SKM-1 (cell line): Measurements from ENCODE around the gene TMEM132D.
"Not testable (repeated sequence)": the region's sequence is repeated elsewhere in the genome, so short reads cannot be mapped to it uniquely, and the experiment has no call there.

Source experiments
- DNase-seq: peaks from one replicate; lab custom pipeline; 2025; ENCODE audit not compliant: unreplicated experiment; lab: John Stamatoyannopoulos, UW

Gene TMEM132D

DNA sequence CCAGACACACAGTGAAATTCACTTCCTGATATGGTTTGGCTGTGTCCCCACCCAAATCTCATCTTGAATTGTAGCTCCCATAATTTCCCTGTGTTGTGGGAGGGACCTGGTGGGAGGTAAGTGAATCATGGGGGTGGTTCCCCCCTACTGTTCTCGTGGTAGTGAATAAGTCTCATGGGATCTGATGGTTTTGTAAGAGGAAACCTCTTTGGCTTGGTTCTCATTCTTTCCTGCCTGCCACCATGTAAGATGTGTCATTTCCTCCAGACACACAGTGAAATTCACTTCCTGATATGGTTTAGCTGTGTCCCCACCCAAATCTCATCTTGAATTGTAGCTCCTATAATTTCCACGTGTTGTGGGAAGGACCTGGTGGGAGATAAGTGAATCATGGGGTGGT lies 354.8 kb downstream of the TMEM132D start:
- not testable (repeated sequence) for DNase-seq

DNA sequence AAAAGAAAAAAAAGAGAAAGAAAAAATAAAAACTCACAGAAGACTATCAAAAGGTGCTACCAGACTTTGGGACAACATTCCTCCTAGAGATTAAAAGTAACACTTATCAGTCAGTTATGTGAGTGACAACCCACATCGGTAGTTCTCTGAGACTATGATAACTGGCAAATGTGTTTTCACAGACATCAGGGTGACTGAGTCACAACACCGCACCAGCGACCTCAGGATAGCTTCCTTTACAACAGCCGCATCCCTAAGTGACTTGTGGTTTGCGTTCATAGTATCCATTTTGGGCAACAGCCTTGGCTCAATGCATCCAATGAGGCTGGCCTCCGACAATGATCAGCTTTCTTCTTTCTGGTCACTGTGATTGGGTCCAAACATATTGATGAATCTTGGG lies 359.1 kb downstream of the TMEM132D start:
- no peak for DNase-seq

DNA sequence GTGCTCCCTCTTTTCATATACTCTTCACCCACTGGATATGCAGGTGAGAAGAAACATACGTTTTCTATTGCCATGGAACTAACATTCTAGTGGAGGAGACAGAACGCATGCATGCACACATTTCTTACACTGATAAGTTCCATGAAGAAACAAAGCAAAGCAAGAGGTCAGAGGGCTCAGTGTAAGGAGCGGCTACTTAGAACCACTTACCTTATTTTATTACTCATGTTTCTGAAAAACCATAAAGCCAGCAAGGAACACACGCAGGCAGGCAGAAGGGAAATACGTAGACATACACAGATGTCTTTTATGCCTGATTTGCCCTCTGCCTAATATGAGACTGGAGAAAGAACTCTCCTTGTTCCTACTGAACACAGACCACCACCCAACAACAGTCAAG lies 362.9 kb downstream of the TMEM132D start:
- DNase-seq: no peak

DNA sequence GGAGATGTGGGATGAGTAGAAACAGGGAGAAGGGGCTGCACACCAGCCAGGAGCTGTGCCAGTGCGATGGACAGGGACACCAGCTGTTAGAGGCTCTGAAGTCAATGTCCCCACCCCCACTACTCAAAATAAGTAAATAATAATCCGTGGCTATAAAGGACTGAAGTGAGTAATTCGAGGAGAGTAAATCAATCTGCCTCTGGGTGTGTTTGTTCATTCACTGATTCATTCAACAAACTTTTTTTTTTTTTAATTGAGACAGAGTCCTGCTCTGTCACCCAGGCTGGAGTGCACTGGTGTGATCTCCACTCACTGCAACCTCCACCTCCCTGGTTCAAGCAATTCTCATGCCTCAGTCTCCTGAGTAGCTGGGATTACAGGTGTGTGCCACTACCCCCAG lies 363.6 kb downstream of the TMEM132D start:
- no peak for DNase-seq

DNA sequence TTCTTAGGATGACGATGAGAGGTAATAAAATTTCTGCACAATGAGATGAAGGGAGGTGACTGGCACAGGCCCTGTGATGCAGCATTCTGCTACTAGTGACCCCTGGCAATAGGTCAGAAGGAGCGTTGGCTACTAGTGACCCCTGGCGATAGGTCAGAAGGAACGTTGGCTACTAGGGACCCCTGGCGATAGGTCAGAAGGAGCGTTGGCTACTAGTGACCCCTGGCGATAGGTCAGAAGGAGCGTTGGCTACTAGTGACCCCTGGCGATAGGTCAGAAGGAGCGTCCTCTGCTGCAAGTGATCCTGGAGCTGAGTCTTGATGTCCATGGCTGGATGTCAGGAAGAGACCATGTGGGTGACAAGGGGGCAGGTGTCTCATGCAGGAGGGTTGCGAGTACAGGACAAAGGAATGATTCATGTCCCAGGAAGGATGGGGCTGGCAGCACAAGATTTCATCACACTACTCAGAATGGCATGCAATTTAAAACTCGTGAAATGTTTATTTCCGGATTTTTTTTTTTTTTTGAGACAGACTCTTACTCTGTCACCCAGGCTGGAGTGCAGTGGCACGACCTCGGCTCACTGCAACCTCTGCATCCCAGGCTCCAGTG lies 365.0 kb downstream of the TMEM132D start:
- DNase-seq: not testable (repeated sequence)

DNA sequence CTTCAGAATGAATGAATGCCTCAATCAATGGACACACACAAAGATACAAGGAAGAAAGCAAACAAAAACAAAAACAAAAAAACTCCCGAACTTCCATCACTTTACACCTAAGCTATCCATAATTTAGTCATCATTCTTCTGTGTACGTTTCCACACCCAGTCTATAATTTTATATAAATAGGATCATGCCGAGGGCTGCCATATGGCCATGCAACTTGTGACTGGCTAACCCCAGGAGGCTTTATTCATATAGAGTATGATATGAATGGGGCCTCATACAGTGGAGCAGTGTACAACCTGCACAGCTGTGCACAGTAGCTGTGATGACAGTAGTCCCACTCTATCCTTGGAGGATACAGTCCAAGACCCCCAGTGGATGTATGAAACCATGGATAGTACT lies 365.7 kb downstream of the TMEM132D start:
- DNase-seq: no peak

DNA sequence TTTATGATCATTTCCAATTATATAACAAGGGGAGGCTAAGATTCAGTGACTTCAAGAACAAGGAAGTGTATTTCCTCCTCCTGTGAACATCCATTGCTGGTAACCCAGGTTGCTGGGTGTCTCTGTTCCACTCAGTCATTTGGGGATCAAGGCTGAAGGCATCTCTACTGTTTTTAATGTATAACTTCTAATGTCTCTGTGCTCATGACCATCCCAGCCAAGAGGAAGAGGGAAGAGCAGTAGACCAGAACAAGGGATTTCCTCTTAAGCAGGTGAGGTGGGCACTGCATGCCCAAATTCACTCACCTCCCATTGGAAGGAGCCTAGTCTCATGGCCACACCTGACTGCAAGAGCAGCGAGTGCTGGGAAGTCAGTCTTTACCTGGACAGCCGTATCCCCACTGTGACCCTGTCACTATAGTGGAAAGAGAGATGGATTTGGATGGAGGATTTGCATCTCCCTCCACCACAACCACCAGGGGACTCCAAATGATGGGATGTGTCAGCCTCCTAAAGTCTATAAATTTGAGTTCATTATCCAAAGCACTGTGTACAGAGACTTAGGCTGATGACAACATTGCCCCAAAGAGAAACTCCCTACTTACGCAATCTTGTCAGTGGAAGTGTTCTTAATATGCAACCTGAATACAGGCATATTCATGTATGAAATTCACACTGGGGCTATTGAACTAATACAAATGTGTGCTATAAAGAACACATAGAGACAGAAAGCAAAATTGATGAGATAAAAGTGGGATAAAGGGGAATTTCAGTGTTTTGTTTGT lies 368.7 kb downstream of the TMEM132D start:
- no peak for DNase-seq

DNA sequence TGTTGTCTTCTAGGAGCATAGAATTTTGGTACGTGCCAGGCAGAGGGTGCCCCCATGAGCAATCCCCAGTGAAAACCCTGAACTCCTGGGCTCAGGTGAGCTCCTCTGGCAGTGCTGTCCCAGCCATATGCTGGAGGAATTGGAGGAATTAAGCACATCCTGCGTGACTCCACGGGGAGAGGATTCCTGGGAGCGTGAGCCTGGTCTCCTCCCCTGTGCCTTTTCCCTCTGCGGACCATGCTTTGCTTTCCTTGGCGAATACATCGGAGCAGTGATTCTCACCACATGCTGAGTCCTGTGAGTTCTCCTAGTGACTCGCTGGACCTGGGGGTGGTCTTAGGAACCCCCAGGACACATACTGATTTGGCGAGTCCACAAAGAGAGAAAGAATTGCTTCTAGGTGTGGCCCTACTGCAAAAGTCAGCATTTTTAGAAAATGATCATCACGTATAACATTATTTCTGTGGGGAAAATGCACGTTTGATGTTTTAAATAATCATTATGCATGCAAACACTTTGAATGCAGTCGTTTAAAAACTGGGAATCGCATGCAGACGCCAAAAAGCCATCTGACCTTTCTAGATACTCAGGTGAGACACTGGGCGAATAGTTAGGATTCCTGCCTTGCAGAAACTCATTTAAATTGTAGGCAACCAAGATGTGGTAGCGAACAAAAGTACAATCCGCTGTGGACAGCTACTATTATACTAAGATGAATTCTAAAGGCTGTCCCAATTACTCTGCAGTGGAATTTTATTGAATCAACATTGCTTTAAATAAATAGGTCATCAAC lies 370.9 kb downstream of the TMEM132D start:
- no peak for DNase-seq

DNA sequence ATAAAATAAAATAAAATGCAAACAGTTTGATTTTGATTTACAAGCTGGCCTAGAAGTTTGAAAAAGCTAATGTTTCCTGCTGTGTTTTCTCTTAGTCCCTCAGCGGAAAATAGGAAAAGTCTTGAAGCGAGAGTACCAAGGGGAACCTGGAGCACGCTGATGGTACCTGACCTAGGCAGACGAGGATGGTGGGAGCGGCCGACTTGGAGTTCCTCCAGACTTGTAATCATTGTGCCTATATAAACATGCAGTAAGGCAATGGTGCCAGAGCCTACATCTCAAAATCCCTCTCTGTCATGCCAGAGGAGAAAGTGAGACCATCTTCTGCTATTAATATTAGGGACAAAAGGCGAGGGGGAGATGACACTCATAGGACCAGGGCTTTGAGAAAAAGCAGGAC lies 371.7 kb downstream of the TMEM132D start:
- DNase-seq: no peak

DNA sequence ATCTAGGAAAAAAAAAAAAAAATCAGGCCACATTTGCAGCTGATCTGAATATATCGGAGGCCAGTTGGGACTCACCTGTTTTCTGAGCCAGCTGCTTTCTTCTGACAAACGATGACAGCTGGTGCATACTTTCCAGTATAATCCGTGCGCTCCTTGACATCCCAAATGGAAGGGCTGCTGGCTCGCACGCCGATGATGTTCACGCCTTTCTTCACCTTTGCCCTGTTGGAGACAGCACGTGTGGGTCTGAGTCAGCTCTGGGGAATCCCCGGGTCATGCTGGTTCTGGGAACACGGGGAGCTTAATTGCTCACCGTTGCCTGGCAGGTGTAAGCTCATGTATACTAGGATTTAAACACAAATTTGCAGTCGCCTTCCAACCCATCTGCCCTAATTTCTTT lies 372.8 kb downstream of the TMEM132D start:
- no peak for DNase-seq

DNA sequence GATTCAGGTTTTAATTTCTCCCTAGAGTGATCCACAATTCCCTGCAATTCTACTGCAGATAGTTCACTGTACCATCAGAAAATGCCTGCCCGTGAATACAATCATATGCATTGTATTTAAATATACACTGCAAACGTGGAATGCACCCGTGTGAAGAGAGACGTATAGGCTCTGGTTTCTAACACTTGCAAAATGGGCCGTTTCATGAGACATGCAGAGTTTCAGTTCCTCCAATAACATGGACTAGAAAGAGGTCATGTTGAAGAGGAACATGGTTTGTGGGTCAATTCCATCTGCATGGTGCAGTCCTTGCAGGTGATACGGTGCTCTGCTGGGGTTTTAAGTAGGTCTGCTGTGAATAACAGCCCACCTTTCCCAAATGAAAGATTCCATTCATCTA lies 373.3 kb downstream of the TMEM132D start:
- no peak for DNase-seq

DNA sequence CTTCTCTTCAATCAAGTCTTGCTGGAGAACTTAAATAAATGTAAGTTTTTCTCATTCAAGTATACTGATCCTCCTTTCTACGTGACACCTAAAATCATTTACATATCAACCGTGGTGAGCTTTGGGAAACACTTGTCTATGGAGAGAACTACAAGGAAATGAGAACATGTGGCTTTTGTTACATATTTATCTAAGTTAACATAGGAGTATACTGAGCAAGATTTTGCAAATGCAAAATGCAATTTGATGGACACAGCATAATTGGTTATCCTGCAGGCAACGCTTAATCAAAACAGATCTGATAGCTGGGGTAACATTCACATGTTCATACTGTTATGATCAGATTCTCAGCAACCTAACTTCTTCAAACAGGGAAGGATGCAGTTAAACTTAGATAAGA lies 376.3 kb downstream of the TMEM132D start:
- DNase-seq: no peak

DNA sequence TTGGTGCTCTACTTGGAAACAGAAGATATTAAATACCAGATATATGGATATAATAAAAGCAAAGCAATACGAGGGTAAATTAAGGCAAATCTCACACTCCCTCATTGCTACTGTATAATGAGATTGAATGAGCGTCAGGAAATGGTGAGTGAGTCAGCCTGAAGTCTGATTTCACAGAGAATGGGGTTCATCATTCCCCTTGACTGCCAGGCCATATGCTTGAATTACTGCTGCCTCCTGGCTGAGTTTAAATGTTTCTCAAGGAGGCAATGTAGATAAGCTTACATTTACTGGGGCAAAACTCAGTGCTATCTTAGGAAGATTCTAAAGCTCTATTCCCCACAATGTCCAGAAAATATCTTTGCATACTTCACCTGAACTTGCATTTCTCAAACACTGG lies 380.2 kb downstream of the TMEM132D start:
- DNase-seq: no peak

DNA sequence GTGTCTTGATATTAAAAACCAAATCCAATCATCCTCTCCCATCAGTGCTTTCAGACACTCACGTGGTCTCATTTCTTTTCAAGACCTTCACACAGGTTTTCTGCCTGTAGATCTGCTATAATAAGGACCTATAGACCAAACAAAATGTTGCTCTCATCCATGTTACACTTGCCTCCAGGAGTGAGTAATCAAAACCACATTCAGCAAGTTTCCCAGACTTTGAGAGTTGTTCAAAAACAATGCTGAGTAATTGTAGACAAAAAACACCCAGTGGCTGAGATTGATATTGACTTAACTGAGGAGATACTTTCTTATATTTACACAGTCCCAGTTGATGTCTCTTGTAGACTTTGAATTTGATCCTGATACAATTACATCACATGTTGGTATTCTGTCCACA lies 383.1 kb downstream of the TMEM132D start:
- no peak for DNase-seq

DNA sequence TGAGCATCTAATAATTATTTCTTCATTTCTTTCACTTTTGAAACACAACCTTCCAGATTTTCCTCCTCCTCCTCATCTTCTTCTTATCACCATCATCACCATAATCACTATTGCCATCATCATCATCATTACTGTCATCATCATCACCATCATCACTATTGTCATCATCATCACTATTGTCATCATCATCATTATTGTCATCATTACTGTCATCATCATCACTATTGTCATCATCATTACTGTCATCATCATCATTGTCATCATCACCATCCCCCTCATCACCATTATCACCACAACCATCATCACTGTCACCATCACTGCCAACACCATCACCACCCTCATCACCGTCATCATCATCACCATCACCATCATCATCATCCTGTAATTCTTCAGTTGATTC lies 400.0 kb downstream of the TMEM132D start:
- no peak for DNase-seq

DNA sequence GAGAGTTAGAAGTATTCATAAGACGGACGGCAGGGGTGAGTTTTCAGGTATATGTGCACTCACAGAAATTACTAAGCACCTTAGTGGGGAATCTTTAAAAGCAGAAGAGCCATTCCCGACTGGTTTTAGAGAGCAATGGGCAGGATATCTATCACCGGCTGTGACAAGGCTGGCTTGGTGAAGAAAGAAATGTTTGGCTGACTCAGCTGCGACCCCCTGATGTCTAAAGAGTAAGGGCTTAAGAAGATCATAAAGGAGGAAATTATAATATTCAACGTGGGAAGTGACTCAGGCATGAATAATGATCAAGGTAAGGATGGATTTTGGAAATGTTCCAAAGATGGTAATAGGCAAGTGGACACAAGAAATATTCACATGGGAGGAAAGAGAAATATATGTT lies 407.6 kb downstream of the TMEM132D start:
- DNase-seq: no peak

DNA sequence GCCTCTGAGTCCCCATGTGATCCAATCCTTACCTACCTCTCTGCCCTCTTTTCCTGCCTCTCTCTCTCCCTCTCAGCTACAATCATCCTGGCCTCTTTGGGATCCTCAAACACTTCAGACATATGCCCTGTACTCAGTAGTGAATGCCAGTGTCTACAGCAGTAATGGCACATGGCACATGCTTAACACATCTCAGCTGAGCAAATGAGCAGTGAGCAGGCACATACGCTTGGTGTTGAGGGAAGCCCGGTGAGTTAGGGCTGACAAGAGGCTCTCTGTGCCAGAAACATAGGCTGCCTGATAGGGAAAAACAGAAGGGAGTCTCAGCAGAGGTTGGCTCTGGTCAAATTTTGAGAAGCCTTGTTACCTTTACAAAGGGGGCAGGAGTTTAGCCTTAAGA lies 409.1 kb downstream of the TMEM132D start:
- DNase-seq: no peak

DNA sequence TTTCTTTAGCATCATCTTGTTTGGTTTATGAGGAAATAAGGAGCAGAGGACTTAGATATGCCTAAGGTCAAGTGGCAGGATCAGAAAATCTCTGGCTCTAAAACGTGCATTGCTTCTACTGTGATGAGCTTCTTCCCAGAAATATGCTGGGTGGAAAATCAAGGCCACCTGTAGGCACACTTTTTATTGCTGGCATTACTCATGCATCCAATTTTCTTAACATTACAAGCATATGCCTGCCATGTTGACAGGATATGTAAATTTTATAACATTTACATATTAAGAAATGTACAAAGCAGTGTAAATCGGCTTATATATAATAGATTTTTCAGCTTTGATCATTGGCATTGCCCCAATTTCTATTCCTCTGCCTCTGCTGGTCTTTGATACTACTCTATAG lies 409.6 kb downstream of the TMEM132D start:
- no peak for DNase-seq

DNA sequence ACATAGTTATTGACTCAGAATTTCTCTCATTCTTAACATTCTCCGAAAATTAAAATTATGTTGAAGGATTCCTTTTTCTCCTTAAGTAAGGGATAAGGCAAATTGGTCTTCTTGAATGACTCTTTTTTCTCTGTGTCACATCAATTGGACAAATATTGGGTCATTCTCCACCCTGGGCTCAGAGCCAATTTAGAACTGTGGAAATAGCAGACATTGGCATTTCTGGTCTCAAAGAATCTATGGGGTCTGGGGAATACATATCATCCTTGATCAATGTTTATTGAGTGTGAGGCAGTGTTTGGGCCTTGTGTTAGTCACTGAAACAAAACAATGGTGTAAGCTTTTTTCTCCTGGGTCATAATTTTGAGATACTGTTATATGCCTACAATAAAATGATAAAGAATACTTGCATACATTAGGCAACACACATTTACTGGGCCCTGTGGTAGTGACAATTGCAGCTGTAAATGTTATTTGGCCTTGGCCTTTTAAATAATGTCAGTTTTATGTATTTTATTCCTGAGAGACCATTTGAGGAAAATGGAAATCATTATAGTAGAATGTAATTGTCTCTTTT lies 414.6 kb downstream of the TMEM132D start:
- no peak for DNase-seq

DNA sequence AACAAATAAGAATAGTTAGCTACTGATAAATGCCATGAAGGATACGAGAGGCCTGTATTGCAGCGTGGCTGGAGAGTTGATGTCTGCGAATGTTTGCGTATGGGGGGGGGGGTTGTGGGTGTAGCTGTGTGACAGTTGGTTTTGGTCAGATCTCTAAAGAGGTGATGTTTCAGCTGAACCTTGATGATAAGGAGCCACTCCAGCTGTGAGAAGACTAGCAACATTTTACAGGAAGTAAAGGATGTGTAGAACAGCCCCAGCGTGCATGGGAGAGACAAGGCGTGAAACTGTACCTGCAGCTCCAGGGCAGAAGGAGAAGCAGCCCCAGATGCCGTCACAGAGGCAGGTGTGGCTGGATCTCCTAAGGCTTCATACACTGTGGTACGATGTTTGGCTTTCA lies 416.9 kb downstream of the TMEM132D start:
- no peak for DNase-seq

DNA sequence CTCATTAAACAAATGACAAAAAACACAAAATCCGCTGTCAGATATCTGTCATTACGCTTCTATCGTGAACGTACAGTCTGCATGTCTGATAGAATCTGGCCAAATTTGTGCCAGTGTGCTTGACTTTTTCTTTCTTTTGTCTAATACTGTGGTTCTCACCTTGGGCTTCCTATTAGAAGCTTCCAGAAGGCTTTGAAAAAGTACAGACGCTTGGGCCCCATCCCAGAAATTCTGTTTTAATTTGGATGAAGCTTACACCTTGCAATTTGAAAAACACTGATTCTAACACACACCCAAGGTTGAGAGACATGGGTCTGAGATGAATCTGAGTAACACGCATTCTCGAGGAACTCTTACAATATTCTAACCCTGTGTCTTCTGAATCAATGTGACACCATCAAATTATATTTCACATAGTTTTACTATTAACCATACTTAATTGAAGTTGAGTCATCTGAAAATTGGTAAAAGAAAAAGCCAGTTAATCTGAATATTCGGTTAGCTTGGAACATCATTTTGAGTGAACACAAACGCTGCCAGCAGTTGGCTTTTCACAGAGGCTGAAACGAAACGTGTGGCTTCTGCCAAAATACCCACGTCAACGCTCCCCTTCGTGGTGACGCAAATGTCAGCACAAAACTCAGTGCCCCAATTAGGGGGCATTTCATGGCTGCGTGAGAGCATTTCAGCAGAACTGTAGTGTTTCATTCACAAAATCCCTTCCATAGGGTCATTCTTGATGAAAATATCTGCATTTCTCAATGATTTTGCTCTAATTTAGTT lies 420.5 kb downstream of the TMEM132D start:
- no peak for DNase-seq
